Karpas-422 (cell line): Measurements from ENCODE around the gene THUMPD3. TPM values are rescaled to one million over a fixed set of nuclear protein-coding genes. Genes with fewer than 3 reads are reported as not detected.

Source experiments
- DNase-seq: peaks from one replicate; pipeline ENCODE4 v3.0.0-alpha.2; 2015
- H2AFZ ChIP-seq: fragments of 200-600 bp; sonication (generic); 2 replicates; pipeline ENCODE4 v1.6.1; 2014; ENCODE audit warnings: antibody characterized with exemption, low read length, mixed read lengths
- H3K27ac ChIP-seq: fragments of 200-600 bp; sonication (generic); 2 replicates; pipeline ENCODE4 v1.5.1; 2014; ENCODE audit warnings: mild to moderate bottlenecking, low read length, moderate library complexity
- H3K27me3 ChIP-seq: fragments of 200-600 bp; sonication (generic); 2 replicates; pipeline ENCODE4 v1.6.1; 2014; ENCODE audit warnings: low read length, mixed read lengths
- H3K36me3 ChIP-seq: fragments of 200-600 bp; sonication (generic); 2 replicates; pipeline ENCODE4 v1.6.1; 2014; ENCODE audit warnings: low read length, mixed read lengths; ENCODE audit not compliant: insufficient read depth
- H3K4me1 ChIP-seq: fragments of 200-600 bp; sonication (generic); 2 replicates; pipeline ENCODE4 v1.6.1; 2014; ENCODE audit warnings: mild to moderate bottlenecking, low read length, mixed read lengths
- H3K4me2 ChIP-seq: fragments of 200-600 bp; sonication (generic); 2 replicates; pipeline ENCODE4 v1.6.1; 2014; ENCODE audit warnings: low read length, low read depth, mild to moderate bottlenecking; ENCODE audit not compliant: poor library complexity, severe bottlenecking
- H3K4me3 ChIP-seq: fragments of 200-600 bp; sonication (generic); 2 replicates; pipeline ENCODE4 v1.5.1; 2014; ENCODE audit warnings: mild to moderate bottlenecking, antibody characterized with exemption, low read length, mixed read lengths
- H3K79me2 ChIP-seq: fragments of 200-600 bp; sonication (generic); 2 replicates; pipeline ENCODE4 v1.6.1; 2014; ENCODE audit warnings: mild to moderate bottlenecking, low read length, mixed read lengths
- H3K9ac ChIP-seq: fragments of 200-600 bp; sonication (generic); 2 replicates; pipeline ENCODE4 v1.6.0; 2014; ENCODE audit warnings: low read length
- H3K9me2 ChIP-seq: fragments of 200-600 bp; sonication (generic), shearing (Covaris generic); replicated peaks from 2 replicates; pipeline ENCODE4 v1.6.0; 2014; ENCODE audit warnings: mild to moderate bottlenecking, low read length, moderate library complexity; ENCODE audit not compliant: insufficient read depth
- H3K9me3 ChIP-seq: fragments of 300-700, 200-600 bp; sonication (generic); 2 replicates; pipeline ENCODE4 v1.6.1; 2014; ENCODE audit warnings: low read length, mixed read lengths
- H4K20me1 ChIP-seq: fragments of 200-600 bp; sonication (generic); 2 replicates; pipeline ENCODE4 v1.6.1; 2014; ENCODE audit warnings: mild to moderate bottlenecking, antibody characterized with exemption, low read length, low read depth; ENCODE audit not compliant: insufficient read depth
- total RNA-seq: library from RNA; depleted of rRNA; stranded (reverse); fragments of >200 nt; shearing (Covaris generic); gene quantifications from 2 replicates; pipeline ENCODE4 v1.2.3, GENCODE V29; 2014; ENCODE audit warnings: low replicate concordance

The THUMPD3 gene
- total RNA-seq, 1 experiment from 2014 or later: 28.2 TPM

DNA sequence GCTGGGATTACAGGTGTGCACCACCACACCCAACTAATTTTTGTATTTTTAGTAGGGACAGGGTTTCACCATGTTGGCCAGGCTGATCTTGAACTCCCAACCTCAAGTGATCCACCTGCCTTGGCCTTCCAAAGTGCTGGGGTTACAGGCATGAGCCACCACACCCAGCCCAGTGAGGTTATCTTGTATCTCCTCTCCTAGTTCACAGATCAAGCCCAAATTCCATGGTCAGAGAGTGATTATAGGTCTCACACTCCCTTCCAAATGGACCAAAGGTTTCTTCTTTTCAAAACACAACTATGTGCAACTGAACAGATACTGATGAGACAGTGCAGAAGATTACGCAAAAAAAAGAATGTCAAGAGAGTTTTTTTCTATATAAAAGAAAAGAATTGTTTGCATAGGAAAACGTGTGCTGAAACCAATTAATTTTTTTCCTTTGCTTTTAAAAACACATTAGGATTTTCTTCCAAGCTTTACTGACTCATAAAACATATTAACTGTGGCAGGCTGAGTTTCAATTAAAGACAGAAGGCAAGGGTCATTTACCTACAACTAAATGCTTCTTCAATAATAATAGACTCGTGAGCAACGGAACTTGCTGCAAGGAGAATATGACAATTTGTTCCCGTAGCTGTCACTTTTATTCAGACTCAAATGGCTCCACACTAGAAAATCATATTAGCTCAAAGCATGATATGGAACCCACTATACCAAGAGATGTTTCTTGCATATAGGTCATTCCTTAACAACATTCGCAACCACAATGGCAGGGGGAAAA lies 30.4 kb upstream of the THUMPD3 start:
- Histone ChIP-seq H3K27me3 (no peaks in the 10 kb centered on the region; the same call in 1 of the 2 replicates), H3K36me3 (no peaks in the 10 kb centered on the region), H3K4me3 (no peak overlapping the region), H3K4me2 (no peak overlapping the region), H4K20me1 (no peaks in the 10 kb centered on the region), H3K9ac (no peak overlapping the region), H3K9me2 (no peaks in the 10 kb centered on the region), H3K9me3 (no peaks in the 10 kb centered on the region), H3K4me1 (no peaks in the 10 kb centered on the region), H2AFZ (no peak overlapping the region), H3K27ac (no peak overlapping the region), H3K79me2 (no peaks in the 10 kb centered on the region)
- no peak for DNase-seq

DNA sequence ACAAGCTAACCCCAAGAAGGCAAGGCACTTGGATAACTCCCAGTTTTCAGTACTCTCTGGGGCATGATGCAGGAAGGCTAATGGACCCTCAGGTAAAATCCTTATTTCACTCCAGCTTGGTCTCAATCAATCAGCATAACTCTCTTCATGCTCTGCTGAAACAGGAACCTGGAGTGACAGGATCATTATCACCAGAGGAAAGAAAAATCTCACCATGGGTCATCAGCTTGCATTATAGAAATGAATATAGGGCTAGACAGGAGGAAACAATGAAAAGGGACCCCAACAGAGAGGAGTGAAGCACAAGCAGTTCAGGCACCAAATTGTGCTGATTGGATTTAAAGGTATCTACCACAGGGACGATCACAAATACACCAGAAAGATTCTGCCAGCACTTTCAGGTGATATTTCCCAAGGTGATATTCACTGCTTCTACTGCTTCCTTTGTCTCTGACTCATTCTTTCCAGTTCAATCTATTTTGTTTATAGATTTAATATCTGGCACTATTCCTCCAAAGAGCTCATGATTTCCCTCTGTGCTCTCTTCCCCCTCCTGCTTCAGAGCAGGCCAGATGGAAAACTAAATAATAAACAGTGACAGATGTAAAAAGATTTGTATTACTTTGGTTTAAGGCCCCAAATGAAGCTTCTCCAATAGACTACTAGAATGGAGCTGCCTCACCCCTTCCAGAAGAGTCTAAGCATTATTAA lies 22.9 kb upstream of the THUMPD3 start:
- no peaks in the 10 kb centered on the region for H3K27me3 ChIP-seq

DNA sequence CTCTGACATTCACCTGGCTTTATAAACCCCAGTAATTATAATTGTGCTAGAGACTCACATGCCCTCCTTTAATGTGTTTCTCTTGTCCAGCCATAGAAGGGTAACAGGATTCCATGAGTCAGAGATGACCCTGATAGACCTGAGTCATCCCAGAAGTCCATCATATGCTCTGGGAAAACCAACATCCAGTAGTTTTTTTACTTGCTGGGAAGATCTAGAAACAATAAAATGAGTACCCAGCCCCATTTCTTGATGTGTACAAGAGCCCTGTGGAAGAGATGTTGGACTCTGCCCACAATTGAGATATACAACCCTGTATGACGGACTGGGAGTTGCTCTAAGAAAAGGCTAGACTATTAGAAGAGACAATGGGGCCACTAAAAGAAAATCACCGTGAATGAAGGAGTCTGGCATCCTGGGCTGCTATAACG lies 22.4 kb upstream of the THUMPD3 start:
- no peaks in the 10 kb centered on the region for H3K9me2 ChIP-seq
- no peaks in the 10 kb centered on the region for H3K36me3 ChIP-seq
- no peaks in the 10 kb centered on the region for H3K79me2 ChIP-seq
- H3K9ac ChIP-seq: no peak overlapping the region
- no peak overlapping the region for H3K4me3 ChIP-seq
- DNase-seq: no peak
- H3K4me2 ChIP-seq: no peak overlapping the region
- H3K4me1 ChIP-seq: peaks cover 4% of the 10 kb centered on the region
- H3K9me3 ChIP-seq: no peaks in the 10 kb centered on the region
- H3K27me3 ChIP-seq: no peaks in the 10 kb centered on the region
- no peak overlapping the region for H2AFZ ChIP-seq
- H3K27ac ChIP-seq: no peak overlapping the region
- no peaks in the 10 kb centered on the region for H4K20me1 ChIP-seq

More for the DNA sequence above, 22.9 kb upstream of the THUMPD3 start:
- no peak for DNase-seq
- H3K4me2 ChIP-seq: no peak overlapping the region
- no peaks in the 10 kb centered on the region for H3K36me3 ChIP-seq
- H3K4me1 ChIP-seq: peaks cover 4% of the 10 kb centered on the region
- no peak overlapping the region for H3K9ac ChIP-seq
- H3K4me3 ChIP-seq: no peak overlapping the region
- no peak overlapping the region for H3K27ac ChIP-seq
- H3K79me2 ChIP-seq: no peaks in the 10 kb centered on the region
- H2AFZ ChIP-seq: no peak overlapping the region
- H4K20me1 ChIP-seq: no peaks in the 10 kb centered on the region
- no peaks in the 10 kb centered on the region for H3K9me2 ChIP-seq
- no peaks in the 10 kb centered on the region for H3K9me3 ChIP-seq

DNA sequence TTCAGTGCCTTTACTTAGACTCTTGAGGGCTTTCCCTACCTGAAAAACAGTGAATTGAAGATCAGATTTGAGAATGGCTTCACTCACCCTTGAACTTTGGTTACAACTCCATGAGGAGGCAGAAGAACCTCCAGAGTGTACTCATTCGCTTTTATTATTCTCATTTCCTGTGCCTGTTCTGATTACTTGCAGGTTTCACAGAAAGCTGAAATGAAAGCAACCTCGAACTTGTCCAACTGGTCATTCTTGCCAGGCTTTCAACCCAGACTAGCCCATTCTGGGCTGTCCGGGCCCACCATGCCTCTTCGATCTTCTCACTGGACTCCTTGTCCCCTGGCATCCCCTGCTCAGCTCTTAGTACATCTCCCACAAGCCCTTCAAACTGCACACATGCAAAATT lies 20.2 kb upstream of the THUMPD3 start:
- Histone ChIP-seq H3K4me2 (no peak overlapping the region), H4K20me1 (no peaks in the 10 kb centered on the region), H3K9ac (no peak overlapping the region), H3K27ac (no peak overlapping the region), H3K27me3 (no peaks in the 10 kb centered on the region), H3K36me3 (no peaks in the 10 kb centered on the region), H3K4me3 (no peak overlapping the region), H3K4me1 (peaks cover 4% of the 10 kb centered on the region), H3K79me2 (no peaks in the 10 kb centered on the region), H3K9me3 (no peaks in the 10 kb centered on the region), H2AFZ (no peak overlapping the region), H3K9me2 (no peaks in the 10 kb centered on the region)
- DNase-seq: no peak

DNA sequence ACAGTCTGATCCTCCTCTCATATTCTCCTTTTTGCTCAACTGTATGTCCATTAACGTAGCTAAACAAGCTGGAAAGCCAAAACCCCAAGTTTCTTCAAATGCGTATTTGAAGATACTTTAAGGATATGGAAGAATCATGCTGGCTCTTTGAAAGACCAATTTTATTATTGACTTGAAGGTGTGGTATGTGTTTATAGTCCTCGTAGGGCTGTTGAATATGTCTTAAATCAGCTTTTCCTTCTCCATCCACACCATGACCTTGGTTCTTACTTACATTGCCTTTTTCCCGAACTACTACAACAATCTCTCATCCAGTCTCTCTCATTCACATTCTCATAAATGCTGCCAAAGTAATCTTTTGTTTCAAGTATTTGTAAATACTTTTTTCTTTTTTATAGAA lies 19.7 kb upstream of the THUMPD3 start:
- Histone ChIP-seq H3K4me2 (no peak overlapping the region), H3K27me3 (no peaks in the 10 kb centered on the region), H4K20me1 (no peaks in the 10 kb centered on the region), H3K79me2 (no peaks in the 10 kb centered on the region), H3K4me3 (no peak overlapping the region), H3K9me3 (no peaks in the 10 kb centered on the region), H2AFZ (no peak overlapping the region), H3K27ac (no peak overlapping the region), H3K4me1 (peaks cover 4% of the 10 kb centered on the region), H3K9me2 (no peaks in the 10 kb centered on the region), H3K9ac (no peak overlapping the region), H3K36me3 (no peaks in the 10 kb centered on the region)
- no peak for DNase-seq

DNA sequence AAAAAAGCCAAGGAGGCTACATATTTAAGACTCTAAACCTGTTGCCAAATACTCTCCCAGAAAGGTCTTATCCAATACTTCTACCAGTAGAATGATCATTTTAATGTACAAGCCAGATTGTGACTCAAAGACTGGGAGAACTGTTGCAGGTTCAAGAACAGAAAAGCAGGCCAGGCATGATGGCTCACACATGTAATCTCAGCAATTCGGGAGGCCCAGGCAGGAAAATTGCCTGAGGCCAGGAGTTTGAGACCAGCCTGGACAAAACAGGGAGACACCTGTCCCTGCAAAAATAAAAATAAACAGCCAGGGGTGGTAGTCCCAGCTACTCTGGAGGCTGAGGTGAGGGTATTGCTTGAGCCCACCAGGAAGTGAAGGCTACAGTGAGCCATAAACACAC lies 17.8 kb upstream of the THUMPD3 start:
- no peak for DNase-seq
- no peak overlapping the region for H2AFZ ChIP-seq
- H3K9me2 ChIP-seq: no peaks in the 10 kb centered on the region
- H3K79me2 ChIP-seq: no peaks in the 10 kb centered on the region
- no peak overlapping the region for H3K4me3 ChIP-seq
- no peak overlapping the region for H3K9ac ChIP-seq
- H3K27ac ChIP-seq: no peak overlapping the region
- no peak overlapping the region for H3K4me2 ChIP-seq
- H3K36me3 ChIP-seq: no peaks in the 10 kb centered on the region
- no peaks in the 10 kb centered on the region for H3K27me3 ChIP-seq
- H3K9me3 ChIP-seq: no peaks in the 10 kb centered on the region
- no peaks in the 10 kb centered on the region for H3K4me1 ChIP-seq
- no peaks in the 10 kb centered on the region for H4K20me1 ChIP-seq

DNA sequence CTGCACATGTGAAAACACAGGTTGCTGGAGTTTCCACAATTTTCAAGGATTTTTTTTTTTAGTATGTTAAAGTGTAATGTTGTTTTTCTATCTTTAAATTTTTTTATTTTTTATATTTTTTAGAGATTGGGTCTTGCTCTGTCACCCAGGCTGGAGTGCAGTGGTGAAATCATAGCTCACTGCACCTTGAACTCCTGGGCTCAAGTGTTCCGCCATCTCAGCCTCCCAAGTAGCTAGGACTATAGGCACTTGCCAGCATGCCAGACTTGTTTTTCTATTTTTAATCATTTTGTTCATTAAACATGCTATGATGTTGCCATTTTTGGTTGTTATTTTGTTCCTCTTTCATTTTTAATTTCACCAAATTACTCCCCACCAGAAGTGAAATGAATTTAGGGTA lies 16.7 kb upstream of the THUMPD3 start:
- no peaks in the 10 kb centered on the region for H3K9me3 ChIP-seq
- no peak overlapping the region for H3K4me2 ChIP-seq
- H3K9ac ChIP-seq: no peak overlapping the region
- no peaks in the 10 kb centered on the region for H3K79me2 ChIP-seq
- H3K9me2 ChIP-seq: no peaks in the 10 kb centered on the region
- H3K4me1 ChIP-seq: no peaks in the 10 kb centered on the region
- no peak overlapping the region for H3K27ac ChIP-seq
- H3K4me3 ChIP-seq: no peak overlapping the region
- no peaks in the 10 kb centered on the region for H4K20me1 ChIP-seq
- no peaks in the 10 kb centered on the region for H3K36me3 ChIP-seq
- no peaks in the 10 kb centered on the region for H3K27me3 ChIP-seq
- no peak for DNase-seq
- H2AFZ ChIP-seq: no peak overlapping the region

DNA sequence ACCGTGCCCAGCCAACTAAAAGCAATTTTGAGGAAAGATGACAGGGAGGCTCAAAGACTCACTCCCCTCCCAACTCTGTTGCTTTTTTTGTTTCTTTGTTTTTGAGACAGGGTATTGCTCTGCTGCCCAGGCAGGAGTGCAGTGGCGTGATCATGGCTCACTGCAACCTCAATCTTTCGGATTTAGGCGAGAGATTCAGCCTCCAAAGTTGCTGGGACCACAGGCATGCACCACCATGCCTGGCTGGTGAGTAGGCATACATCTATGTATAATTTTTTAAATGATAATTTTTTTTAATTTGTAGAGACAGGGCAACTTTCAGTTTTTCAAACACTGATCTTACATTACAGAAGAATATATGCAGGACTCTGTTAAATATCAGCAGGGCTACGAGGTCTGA lies 15.8 kb upstream of the THUMPD3 start:
- H3K27ac ChIP-seq: no peak overlapping the region
- H3K36me3 ChIP-seq: no peaks in the 10 kb centered on the region
- no peaks in the 10 kb centered on the region for H3K4me1 ChIP-seq
- H4K20me1 ChIP-seq: no peaks in the 10 kb centered on the region
- H3K9me3 ChIP-seq: no peaks in the 10 kb centered on the region
- no peaks in the 10 kb centered on the region for H3K79me2 ChIP-seq
- H3K9me2 ChIP-seq: no peaks in the 10 kb centered on the region
- no peak overlapping the region for H3K9ac ChIP-seq
- no peak overlapping the region for H3K4me2 ChIP-seq
- H3K4me3 ChIP-seq: no peak overlapping the region
- no peak overlapping the region for H2AFZ ChIP-seq
- no peaks in the 10 kb centered on the region for H3K27me3 ChIP-seq
- no peak for DNase-seq
